ENCODE data around the gene NUDT19.
"Not testable (repeated sequence)": the region's sequence is repeated elsewhere in the genome, so short reads cannot be mapped to it uniquely, and the experiment has no call there.

Gene NUDT19

GRCh38 chr19:32691291-32691951 lies at the start of gene NUDT19:
Gene NUDT19 (plus strand): TSS chr19:32691821. CDS start chr19:32691961, 140 bp downstream.
- peak; percentile 82 for DNase-seq

GRCh38 chr19:32642771-32643170 lies 48.9 kb upstream of the NUDT19 start:
- peak; percentile 52 for DNase-seq

- no peak for DNase-seq
These were observed 45.1 kb upstream of the NUDT19 start for GRCh38 chr19:32646556-32646955.

- DNase-seq, result no peak
These were observed 44.3 kb upstream of the NUDT19 start for GRCh38 chr19:32647361-32647760.

DNA sequence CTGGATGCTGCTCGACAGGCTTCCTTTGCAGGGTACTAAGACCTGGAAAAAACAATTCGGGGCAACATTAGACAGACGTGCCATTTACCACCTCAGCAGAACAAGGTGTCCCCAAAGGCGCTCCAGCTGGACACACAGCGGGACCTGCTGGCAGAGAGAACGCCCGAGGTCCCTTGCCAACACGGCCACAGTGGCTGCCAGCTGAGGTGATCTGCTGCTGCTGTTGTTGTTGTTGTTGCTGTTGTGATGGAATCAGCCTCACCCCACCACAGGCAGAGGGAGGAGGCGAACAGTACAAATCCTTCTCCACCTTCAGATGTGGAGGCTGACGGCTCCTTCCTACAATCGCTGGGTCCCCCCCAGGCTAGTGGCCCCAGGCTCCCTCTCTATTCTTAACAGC lies 41.9 kb upstream of the NUDT19 start:
- no peak for DNase-seq

DNA sequence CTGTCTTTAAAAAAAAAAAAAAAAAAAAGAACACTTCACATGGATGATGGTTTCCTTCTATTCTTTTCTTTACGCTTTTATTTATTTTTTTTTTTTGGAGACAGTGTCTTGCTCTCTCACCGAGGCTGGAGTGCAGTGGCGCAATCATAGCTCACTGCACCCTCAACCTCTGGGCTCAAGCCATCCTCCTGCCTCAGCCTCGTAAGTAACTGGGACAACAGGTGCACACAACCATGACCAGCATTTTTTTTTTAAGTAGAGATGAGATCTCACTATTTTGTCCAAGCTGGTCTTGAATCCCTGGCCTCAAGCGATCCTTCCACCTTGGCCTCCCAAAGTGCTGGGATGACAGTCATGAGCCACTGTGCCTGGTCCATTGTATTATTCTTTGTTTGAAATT lies 41.0 kb upstream of the NUDT19 start:
- no peak for DNase-seq

DNA sequence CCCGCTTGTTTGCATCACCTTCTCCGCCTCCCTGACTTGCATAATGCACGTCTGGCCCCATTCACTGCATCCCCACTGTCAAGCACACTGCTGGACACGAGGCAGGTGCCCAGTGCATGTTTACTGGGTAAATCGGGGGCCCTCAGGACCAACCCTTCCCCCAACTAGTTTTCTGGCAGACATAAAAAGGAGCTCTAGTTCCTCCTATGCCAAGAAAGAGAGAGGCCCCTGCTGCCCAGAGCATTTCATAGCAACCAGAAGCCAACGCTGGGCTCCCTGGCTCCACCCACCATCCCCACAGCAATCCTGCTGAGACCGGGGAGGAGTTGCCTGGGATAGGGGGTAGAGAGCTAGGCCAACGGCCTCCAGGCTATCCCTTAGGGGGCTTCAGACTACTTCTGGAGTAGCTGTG lies 39.9 kb upstream of the NUDT19 start:
- DNase-seq, result no peak

GRCh38 chr19:32652331-32652730 lies 39.3 kb upstream of the NUDT19 start:
- DNase-seq, result not testable (repeated sequence)

DNA sequence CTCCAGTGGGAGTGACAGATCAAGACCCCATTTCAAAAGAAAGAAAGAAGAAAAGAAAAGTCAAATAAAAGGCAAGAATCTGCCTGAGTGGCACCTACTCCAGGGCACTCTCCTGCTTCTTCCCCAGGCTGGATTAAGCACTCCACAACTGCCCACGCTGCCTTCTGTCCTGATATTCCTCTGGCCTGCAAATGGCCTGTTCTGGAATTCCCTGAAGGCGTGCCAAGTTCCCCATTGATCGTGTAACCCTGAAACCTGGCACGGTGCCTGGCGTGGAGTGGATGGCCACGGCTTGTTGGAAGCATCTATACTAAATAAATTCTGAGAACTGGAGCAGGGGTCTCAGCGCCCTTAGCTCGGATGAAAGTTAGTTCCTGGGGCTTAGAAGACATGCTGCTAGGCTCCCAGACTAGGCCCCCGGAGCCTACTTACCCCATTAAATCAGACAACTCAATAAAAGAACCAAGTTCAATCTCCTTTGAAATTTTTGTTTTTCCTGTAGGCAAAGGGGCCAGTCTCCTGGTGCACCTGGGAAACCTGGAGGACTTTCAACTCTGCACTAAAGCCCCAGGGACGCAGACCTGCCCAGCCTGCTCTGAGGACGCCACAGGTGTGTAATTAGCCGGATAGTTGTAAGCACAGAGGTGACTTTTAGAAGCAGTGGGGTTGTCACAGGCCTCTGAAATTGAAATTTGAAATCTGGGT lies 38.6 kb upstream of the NUDT19 start:
- no peak for DNase-seq

- DNase-seq, result no peak
These were observed 38.1 kb upstream of the NUDT19 start for GRCh38 chr19:32653599-32653915.

GRCh38 chr19:32656379-32656778 lies 35.2 kb upstream of the NUDT19 start:
- not testable (repeated sequence) for DNase-seq

GRCh38 chr19:32658075-32658474 lies 33.5 kb upstream of the NUDT19 start:
- no peak for DNase-seq

GRCh38 chr19:32658527-32658926 lies 33.1 kb upstream of the NUDT19 start:
- DNase-seq, result no peak

- DNase-seq, result no peak
These were observed 30.3 kb upstream of the NUDT19 start for GRCh38 chr19:32661318-32661717.

GRCh38 chr19:32662186-32662585 lies 29.4 kb upstream of the NUDT19 start:
- DNase-seq, result no peak

DNA sequence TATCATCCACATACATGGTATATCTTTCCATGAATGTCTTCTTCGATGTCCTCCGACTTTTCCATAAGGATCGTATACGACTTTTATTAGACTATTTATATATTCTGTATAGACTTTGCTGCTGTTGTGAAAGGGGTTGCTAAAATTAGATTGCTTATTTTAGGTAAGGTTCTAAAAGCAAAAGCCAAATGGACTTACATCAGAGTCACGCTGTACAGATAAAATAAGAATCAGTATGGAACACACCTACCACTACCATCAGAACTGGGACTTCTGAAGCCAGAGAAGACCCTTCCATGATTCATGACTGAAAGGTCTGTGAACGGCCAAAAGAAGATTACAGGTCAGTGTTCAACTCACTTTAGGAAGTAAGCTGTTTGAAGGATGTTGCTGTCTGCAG lies 25.5 kb upstream of the NUDT19 start:
- DNase-seq, result no peak

- DNase-seq, result no peak
These were observed 22.3 kb upstream of the NUDT19 start for GRCh38 chr19:32669310-32669709.

DNA sequence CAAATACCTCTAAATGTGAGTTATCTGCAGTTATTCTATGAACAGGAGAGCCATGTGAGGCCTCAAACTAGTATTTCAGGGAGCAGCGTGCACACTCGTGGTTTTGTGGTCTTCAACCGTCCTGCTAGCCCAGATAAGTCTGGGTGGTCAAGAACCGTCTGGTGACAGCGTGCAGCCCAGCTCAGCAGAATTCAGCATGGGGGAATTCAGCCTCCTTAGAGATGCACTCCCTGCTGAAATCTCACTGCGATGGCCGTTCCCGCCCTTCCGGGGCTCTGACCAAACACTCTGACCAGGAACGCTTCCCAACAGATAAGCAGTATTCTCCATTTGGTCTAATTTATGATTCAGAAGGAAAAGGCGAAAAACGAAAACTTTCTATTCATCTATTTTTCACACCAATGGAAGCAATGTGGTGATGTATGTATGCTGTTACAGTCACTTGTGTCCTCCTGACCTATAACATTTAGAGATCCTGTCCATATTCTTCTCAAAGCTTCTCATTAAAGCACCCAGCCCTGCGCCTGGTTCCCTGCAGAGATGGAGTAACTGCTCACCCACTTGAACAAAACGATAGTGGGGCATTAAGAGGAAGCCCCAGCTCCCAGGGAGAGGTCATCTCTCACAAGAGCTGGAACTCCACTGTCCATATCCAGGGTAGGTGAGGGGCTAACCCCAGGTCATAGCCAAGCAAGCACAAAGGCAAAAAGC lies 19.6 kb upstream of the NUDT19 start:
- DNase-seq, result no peak

DNA sequence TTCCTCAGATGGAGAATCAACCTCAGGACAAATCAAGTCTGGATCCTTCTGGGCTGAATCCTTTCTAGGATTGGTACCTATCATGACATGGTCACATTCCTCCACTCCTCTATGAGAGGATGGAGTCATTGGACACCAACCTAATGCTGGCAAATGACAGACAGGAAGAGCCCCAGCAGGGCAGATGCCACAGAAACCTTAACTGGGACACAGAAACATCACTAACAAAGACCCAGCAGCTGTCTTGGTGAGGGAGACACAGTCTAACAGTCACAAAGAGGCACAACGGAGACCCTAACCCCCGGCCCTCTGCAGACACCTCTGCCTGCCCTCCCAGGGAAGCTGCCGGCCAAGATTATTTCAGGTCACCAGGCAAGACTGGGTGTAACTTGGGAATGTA lies 18.8 kb upstream of the NUDT19 start:
- no peak for DNase-seq

GRCh38 chr19:32673573-32673972 lies 18.0 kb upstream of the NUDT19 start:
- no peak for DNase-seq

DNA sequence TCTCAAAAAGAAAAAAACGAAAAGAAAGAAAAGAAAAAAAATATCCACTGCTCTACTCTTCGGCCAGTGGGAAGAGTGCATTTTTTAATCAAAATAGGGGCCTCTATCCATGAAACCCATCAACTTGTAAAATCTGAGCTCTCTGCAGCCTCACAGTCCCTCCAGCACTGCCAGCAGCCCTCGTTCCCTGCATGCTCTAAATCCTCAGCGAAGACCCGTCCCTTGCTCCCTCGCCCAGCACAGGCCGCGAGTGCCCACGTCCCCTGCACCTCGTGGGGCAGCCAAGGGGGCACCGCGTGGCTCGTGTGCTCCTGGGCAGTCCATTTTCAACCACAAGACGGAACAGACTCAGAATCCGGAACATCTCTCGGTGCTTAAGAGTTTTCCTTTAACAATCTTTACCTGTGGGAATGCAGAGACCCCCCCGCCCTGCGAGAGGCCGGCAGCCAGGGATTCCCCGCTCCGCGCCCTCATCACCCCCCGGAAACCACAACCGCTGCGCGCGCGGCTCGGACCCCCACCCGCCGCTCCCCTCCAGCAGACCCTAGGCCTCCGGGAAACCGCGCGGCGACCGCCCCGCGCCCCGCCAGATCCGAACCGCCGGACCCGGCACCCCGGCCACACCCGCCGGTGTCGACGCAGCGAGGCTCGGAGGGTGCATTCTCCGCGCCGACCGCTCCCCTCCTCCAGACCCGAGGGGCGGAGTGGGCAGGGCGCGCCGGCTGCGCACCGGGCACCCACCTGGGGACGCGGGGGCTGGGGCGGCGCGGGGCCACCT lies 17.3 kb upstream of the NUDT19 start:
- no peak for DNase-seq

DNA sequence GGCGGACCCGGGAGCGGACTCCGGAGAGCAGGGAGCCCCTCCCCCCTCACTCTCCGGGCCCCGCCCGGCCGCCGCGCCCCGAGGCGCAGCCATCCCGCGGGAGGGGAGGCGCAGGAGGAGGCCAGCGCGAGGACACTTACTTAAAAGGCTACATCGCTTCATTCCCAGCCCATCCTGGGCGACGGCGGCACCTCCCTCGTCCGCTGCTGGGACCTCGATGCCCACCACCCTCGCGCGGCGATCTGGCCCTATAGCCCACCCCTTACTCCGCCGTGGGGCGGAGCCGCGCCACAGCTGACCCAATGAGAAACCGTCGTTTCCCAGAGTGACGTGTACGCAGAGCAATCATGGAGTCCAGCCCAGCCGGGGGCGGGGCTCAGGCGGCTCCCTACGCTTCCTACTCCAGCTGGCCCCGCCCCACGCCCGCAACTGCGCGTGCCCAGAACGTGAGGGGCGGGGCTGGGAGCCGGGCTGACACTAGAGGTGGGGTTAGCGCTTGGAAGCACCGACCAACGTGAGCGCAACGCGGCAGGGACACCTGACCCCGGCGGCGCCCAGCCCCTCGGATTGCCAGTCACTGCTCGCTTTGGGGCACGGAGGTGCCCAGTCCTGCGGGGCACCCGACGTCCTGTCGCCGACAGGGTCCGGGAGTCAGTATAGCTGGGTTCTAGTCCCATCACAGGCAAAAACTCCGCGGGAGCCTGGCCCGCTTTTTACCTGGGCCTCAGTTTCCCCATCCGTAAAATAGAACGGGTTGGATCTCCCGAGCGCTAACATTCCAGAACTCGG lies 16.5 kb upstream of the NUDT19 start, which contains the start of gene ANKRD27:
TSS of gene ANKRD27 (minus strand) at position 250 of the 789 bp plus-strand sequence. CDS start 16,165 bp downstream, outside the sequence.
- peak; percentile 97 for DNase-seq

All from activated naive CD4-positive, alpha-beta T cell treated with anti-CD3 and anti-CD28 coated beads, Interleukin-2, amount 50 U/mL, for 16 hours (primary cell).